ENCODE measurements around the gene CBFA2T2.

CBFA2T2 gene

DNA sequence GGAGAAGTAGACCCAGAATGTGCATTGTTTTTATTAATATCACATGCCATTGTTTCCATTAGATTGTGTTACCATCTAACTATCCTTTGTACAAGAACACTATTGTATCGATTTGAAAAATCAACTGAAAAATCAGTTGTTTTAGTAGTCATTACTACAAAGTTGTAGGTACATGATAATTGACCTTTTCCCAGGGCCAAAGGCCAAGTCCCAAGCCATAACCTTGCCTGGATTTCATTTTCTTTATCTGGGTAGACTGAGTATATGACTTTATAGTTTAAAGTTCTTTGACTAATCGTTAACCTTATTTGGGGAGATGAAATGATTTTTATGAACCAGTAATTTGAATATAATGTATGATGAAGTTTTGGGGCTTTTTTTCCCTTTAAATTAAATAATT lies 93.2 kb downstream of the CBFA2T2 start:
- DNase-seq, result no peak

DNA sequence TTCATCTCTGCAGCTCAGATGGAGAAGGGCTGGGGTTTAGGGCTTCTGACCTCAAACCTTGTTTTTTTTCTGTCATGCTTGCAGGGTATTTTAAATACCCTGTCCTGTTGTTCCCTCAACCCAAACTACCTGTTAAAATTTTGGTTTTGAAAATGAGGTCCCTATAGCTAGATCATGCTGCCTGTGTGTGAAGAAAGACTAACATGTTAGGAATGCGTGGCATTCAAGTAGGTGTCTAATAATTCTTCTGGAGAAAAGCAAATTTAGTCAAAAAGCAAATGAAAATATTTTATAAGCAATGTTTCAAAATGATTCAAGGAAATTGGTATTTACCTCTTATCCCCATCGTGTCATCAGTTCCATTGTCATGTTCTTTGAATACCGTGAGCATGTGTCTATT lies 95.1 kb downstream of the CBFA2T2 start:
- DNase-seq, result no peak

DNA sequence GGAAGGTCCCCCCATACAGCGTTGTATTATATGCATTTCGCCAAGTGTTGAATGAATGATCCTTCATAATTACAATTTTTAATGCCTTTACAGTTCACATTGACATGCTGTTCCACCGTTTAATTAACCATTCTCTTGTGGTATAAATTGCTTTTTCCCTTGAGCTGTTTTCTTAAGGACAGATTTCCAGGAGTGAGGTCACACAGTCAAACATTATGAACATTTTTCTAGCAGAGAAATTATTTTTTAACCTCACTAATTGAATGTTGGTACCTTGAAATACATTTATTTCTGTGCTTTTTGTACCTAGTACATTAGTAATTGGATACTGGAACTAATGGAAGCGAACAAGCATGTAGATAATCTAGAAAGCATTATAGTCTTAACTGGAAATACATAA lies 95.5 kb downstream of the CBFA2T2 start:
- DNase-seq, result no peak

DNA sequence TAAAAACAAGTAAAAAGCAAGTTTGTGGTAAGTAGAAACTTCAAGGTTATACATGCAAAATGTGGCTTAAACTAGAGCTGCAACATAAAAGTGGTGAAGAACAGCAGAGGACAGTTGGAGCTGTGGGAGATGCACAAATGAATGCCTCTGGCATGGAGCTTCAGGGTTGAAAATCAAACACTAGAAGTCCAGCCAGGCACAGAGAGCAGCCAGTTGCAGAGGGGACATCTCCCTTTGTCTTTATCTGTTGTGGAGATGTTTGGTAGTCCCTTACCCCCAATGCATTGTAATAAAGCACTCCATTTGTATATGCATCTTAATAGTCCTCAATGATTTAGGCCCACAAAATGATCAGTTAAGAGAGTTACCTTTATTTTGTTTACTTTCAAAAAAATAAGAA lies 99.2 kb downstream of the CBFA2T2 start:
- DNase-seq, result no peak

- peak; percentile 57 for DNase-seq
Measured at GRCh38 chr20:33591901-33592300, 102.0 kb downstream of the CBFA2T2 start.

DNA sequence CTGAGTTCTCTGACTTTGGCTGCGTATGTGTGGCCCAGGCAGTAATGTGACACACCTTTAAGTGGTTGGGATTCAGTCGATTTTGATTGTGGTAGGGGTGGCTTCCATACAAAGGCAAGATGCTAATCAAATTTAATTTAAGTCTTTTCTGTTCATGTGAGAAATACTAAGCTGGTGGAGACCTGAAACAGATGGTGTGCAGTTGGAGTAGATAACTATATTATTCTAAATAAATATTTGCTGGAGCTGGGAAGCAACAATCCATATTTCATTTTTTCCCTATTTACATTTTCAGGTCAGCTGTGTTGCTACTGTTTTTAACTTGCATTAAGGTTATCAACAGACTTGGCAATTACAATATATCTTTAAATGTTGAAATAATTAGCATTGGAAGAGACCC lies 104.8 kb downstream of the CBFA2T2 start:
- DNase-seq, result no peak

DNA sequence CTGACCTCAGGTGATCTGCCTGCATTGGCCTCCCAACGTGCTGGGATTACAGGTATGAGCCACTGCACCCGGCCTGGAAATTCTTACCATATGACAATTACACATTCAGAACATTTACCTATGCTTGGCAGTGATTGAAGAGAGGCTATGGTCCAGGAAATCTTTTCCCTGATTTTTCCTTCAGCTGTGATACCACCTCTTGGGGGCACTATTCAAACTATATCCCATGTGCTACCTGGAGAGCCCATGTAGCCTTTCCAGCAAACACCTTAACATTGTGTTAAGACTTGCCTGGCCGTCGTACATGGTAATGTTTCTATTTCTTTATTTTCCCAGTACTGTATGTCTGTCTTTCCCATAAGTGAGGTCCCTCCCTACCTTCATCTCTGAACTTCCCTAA lies 110.5 kb downstream of the CBFA2T2 start:
- DNase-seq, result no peak

DNA sequence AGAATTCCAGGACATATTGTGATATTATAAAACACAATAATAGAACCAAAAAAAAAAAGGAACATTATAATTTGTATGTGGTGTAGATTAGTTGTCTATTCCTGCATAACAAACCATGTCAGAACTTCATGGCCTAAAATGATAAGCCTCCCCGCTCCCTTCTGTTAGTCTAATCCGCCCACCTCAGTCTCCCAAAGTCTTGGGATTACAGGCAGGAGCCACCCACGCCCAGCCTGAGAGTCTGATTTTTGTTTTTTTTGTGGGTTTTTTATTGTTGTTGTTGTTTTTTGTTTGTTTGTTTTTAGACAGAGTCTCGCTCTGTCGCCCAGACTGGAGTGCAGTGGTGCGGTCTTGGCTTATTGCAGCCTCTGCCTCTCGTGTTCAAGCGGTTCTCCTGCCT lies 111.1 kb downstream of the CBFA2T2 start:
- DNase-seq, result no peak

DNA sequence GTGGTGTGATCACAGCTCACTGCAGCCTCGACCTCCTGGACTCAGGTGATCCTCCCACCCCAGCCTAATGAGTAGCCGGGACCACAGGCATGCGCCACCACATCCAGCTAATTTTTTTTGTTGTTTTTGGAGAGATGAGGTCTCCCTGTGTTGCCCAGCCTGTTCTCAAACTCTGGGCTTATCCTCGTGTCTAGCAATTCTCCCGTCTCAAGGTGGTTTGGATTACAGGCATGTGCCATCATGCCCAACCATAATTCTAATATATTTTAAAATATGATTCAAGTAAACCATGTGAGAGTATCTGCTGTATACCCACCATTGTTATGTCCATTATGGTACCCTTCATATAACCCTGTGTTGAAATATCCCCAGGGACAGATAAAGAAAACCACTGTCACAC lies 112.0 kb downstream of the CBFA2T2 start:
- DNase-seq, result no peak

DNA sequence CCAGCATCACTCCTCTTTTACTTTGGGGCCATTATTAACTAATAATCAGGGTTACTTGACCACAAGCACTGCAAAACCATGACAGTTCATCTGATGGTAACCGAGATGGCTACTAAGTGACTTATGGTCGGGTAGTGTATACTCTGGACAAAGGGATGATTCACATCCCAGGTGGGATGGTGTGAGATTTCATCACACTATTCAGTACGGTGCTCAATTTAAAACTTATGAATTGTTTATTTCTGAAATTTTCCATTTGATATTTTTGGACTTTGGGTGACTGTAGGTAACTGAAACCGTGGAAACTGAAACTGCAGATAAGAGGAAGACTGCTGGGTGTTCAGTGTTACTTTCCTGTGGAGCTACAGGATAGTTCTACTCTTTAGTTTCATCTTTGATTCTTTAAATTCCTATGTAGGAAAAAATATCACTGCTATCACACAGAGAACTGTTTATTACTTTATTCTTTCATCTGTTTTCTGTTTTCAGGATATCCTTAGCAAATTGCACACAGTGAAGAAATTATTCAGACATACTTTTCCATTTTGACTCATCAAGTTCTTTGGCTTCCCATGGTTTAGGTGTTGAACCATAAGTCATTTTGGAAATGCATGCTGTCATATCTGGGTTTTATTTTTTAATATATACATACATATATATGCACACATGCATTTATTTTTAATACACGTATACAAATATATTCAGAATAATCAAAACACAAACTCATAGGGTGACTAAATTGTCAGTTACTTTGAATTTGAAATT lies 113.1 kb downstream of the CBFA2T2 start:
- DNase-seq, result no peak

DNA sequence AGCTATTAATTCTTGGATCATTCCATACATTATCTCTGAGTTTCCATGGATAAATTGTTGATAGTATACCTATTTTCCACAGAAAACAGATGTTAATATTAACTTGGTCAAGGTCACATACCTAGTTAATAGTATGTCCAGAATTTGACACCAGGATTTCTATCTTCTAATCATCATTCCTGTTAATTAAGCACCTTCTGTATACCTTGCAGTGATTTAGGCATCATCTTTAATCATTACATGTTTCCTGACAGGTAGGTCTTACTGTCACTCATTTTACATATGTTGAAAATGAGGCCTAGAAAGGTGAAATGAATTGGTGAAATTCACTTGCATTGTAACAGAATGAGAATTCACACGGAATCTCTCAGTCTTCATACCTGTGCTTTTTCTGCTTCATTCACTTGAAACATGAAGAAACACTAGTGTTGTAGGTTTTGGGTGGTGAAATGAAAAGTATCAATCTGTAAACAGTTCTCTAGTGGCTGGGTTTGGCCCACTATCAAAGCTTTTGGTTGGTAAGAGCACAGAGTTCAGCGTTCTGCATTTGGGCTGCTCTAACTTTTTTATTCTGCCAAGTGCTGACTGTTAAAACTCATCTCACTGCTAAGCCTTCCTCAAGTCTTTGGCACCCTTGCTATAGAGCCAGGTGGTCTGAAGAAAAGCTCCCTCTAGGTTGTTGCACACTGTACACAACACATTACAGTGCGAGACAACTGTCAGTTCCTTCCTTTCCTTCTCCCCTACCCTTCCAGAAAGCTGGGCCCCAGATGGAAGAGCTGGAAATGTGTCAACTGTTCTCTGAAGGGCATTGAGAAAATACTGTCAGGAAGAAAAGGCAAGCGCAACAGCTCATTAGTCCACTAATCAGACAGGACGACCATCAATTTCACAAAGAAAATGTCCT lies 114.4 kb downstream of the CBFA2T2 start:
- DNase-seq, result no peak

- DNase-seq, result no peak
Measured at GRCh38 chr20:33604991-33605370, 115.1 kb downstream of the CBFA2T2 start.

DNA sequence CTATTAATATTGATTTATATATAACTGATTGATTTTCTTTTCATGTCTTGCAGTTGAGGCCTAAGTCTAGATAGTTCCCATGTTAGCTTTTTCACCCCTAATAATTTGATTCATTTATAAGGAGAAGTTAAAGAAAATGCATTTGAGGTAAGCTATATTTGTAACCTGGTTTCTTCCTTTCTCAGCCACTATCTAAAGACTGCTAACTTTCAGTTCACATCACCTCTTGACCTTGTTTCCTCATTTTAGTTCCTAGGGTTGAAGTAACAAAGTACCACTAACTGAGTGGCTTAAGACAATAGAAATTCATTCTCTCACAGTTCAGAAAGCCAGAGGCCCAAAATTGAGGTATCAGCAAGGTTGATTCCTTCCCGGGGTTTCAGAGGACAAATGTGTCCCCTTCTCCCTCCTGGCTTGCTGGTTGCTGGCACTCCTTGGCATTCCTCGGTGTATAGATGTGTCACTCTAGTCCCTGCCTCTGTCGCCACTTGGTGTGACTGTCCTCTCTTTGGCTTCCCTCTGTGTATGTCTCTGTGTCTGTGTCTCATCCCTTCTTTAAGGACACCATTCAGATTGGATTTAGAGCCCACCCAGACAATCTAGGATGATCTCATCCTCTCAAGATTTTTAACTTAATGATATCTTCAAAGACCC lies 116.3 kb downstream of the CBFA2T2 start:
- no peak for DNase-seq

DNA sequence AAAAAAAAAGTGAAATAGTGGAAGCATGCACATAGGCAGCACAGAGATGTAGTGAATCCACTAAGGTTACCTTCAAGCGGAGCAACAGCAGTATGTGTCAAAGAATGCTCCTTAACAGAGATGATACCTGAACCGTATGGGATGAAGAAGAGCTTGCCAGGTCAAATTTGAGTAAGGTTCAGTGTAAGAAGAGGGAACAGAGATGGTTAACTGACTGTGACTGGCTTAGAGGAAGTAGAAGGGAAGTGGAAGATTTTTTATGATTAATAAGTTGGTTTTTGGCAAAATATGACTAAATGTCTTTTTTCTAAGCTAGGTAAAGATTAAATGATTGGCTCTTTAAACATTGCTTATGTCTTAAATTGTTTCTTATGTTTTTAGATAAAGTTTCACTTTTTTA lies 119.6 kb downstream of the CBFA2T2 start:
- DNase-seq, result no peak

- DNase-seq, result no peak
Measured at GRCh38 chr20:33611106-33611505, 121.2 kb downstream of the CBFA2T2 start.

DNA sequence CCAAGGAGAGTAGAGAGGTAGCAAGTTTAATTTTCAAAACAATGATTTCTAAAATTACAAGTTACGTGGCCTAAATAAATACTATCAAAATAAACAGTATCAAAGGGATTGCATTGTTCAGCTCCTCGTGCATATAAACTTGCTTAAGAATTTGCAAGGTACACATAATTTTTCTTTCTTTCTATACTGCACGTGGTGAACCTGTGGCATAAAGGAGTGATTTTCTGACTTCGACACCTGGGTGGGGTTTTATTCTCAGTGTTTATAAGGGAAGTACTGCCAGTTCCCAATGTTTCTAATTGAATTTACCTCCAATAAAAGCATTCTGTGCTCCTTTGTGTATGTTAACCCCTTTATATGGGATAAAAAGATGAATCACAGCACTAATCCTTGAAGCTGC lies 122.1 kb downstream of the CBFA2T2 start:
- DNase-seq, result no peak

DNA sequence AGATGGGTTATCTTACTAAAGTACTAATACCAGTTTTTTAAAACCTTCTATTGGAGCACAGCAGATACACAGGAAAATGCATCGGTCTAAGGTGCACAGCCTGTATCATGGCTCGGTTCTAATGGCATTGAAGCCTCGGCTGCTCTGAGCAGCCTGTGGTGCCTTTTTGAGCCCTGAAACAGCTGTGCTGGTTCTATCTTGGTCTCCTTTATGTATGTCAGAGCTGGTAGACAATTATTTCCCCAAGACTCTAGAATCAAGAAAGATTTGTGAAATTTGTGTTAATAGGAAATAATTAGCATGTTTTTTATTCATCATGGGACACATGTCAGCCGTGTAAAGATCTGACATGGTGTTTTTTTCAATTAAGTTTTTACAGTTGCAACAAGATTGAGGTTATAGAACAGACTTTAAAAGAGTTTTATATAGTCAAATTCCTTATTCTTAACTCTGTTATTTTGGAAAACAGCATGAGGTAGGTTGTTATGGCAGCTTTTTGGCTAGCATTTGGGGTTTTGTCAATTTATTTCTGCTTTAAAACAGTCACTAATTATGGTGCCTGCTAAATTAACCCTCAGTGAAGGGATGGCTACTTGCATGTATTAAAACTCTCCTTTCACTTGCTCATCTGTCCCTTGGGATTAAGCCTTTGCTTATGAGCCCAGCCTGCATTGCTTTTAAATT lies 132.0 kb downstream of the CBFA2T2 start:
- DNase-seq, result no peak

- DNase-seq, result no peak
Measured at GRCh38 chr20:33622705-33623365, 132.9 kb downstream of the CBFA2T2 start.

- DNase-seq, result no peak
Measured at GRCh38 chr20:33624399-33624798, 134.5 kb downstream of the CBFA2T2 start.

DNA sequence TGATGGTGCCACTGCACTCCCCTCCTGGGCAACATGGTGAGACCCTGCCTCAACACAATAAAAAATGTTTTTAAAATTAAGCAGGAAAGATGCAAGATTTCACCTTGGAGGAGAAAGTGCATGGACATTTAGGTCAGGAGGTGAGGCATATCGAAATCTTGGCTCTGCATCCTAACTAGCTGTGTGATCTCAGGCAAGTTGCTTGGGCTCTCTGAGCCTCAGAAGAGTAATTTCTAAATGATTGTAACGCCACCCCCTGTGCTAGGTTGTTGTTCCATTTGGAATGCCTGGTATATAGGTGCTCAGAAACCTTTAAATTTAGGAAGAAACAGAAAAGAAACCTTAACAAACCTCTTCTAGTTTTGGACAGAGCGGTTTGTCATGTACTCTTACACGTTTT lies 136.3 kb downstream of the CBFA2T2 start:
- DNase-seq, result no peak

- DNase-seq, result no peak
Measured at GRCh38 chr20:33627577-33628216, 137.8 kb downstream of the CBFA2T2 start.

DNA sequence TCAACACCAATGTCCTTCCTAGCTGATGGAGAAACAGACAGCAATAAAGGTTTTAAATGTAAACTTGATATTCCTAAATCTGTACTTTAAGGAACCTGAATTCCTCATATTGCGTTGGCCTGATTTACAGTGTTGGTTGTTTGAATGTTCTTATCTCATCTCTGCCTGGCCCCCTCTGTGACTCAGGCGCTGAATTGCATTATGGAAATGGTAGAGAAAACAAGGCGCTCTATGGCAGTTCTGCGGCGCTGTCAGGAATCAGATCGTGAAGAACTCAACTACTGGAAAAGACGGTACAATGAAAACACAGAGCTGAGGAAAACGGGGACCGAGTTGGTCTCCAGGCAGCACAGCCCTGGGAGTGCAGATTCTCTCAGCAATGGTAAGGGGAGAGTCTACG lies 139.6 kb downstream of the CBFA2T2 start:
- no peak for DNase-seq

Measured in stimulated activated CD4-positive, alpha-beta T cell treated with anti-CD3 and anti-CD28 coated beads, Interleukin-4, amount 100 ng/mL, for 4 hours (primary cell).